ENCODE results near the gene FPR1. TPM values are rescaled to one million over a fixed set of nuclear protein-coding genes. Genes with fewer than 3 reads are reported as not detected.

The FPR1 gene, protein sequence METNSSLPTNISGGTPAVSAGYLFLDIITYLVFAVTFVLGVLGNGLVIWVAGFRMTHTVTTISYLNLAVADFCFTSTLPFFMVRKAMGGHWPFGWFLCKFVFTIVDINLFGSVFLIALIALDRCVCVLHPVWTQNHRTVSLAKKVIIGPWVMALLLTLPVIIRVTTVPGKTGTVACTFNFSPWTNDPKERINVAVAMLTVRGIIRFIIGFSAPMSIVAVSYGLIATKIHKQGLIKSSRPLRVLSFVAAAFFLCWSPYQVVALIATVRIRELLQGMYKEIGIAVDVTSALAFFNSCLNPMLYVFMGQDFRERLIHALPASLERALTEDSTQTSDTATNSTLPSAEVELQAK
- total RNA-seq: 0.81 TPM in 1 of 2 replicates, not detected in the other

DNA sequence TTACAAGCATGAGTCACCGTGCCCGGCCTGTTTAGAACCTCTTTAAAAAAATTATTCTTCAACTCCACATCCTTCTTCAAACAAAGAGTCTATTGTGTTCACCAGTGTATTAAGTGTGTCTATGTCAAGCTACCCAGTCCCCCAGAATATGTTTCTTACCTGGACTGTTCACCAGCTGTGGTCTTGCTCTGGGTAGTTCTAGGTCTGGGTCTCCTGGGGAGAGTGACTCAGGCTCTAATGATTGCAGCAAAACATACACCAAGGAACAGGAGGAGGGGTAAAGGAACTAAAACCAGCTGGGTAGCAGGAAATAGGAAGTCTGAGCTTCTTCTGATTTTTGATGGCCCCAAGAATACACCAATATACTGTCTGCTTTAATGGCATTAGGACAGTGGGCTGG lies at the start of gene FPR1:
Gene FPR1 (minus strand): TSS at position 224 of the 400 bp plus-strand sequence. CDS start 4,884 bp downstream, outside the sequence.

DNA sequence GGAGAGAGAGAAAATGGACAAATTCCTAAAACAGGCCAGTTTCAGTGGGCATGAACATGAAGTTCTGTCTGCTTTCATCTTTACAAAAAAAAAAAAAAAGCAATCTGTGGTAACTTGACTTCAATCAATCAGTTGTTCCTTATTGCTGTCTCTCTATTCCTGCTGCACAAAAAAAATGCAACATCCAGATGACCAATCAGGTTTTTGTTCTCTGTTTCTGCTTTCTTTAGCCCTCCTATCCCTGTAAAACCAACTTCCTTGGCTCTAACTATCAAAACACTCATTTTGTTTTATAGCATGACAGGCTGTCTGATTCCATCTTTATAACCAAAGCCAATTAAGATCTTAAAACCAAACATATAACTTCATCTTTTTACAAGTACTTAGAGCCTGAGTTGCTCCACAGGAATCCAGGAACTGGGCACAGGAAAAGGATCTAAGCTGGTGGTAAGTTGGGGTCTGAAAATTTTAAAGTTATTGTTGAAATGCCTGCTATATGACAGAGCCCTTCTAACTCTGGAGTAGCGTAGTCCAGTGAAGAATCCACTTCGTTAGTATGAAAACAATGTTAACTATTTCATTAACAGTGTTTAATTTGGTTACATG lies 43.3 kb upstream of the FPR1 start, which contains the start of gene FPR3:
Gene FPR3 (plus strand): TSS at position 273 of the 606 bp plus-strand sequence. CDS start 28,592 bp downstream, outside the sequence.

DNA sequence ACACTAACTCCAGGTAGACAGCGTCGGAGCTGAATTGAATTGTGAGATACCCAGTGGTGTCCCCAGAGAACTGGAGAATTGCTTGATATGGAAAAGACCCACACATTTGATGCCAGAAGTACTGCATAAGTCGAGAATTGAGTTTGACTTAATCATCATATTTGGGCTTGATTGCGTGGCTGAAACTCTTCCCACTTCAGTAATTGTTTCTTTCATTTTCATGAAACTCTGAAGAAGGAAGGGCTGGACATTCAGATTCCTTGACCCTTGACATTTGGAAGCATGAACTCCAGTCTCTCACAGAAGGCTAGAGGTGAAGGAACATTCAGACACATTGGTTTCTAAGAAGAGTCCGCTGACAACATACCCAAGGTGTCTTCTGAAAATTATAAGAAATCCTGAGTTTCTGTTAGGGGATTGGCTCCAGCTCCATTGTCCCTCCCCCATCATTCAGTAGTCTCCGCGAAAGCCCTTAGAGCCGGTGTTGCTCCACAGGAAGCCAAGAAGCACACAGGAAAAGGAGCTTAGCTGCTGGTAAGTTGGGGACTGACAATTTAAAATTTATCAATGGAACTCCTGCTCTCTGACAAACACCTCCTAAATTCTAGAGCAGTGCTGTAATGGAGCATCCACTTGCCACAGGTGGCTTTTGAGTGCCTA lies 9.1 kb upstream of the FPR1 start, which contains the start of gene FPR2:
Gene FPR2 (plus strand): TSS at position 484 of the 660 bp plus-strand sequence. CDS start 7,479 bp downstream, outside the sequence.

Other genes starting within 250 kb of the FPR1 start
- gene SIGLEC6, start 220.2 kb downstream of the FPR1 start, total RNA-seq: not detected in 2 replicates
- 1.6 and 2.4 TPM in 2 replicates for gene ZNF175, start 180.6 kb downstream of the FPR1 start, total RNA-seq
- not detected in 2 replicates for gene SIGLEC5, start 121.5 kb downstream of the FPR1 start, total RNA-seq
- not detected in 2 replicates for gene SIGLEC14, start 105.1 kb downstream of the FPR1 start, total RNA-seq
- 8.1 and 13.1 TPM in 2 replicates for gene SPACA6, start 58.5 kb downstream of the FPR1 start, total RNA-seq
- gene HAS1, start 27.9 kb downstream of the FPR1 start, total RNA-seq: 0.33 TPM in 1 of 2 replicates, not detected in the other
- not detected in 2 replicates for gene FPR2, start 9.3 kb upstream of the FPR1 start, total RNA-seq
- not detected in 2 replicates for gene FPR3, start 43.3 kb upstream of the FPR1 start, total RNA-seq
- gene ZNF577, start 136.1 kb upstream of the FPR1 start, total RNA-seq: 2.5 and 4.4 TPM in 2 replicates
- 4.7 and 4.9 TPM in 2 replicates for gene ZNF649, start 153.1 kb upstream of the FPR1 start, total RNA-seq
- gene ZNF613, start 175.6 kb upstream of the FPR1 start, total RNA-seq: 1.6 and 2.9 TPM in 2 replicates
- gene ZNF350, start 235.0 kb upstream of the FPR1 start, total RNA-seq: 2.0 and 2.7 TPM in 2 replicates